ENCODE data around the gene ZNF276.

The ZNF276 gene

GRCh38 chr16:89749637-89750036 is 28.3 kb downstream of the ZNF276 start:
- TF ChIP-seq CTCF (IDR thresholded peaks at IDR 0.05; ENCODE audit: low read length) (no peak), EZH2 (IDR thresholded peaks at IDR 0.05; ENCODE audit: borderline replicate concordance, low read length) (no peak)
- H4K20me1 ChIP-seq (ENCODE audit: insufficient read depth, low read length) = no peaks in the 10 kb centered on the region
- no peak overlapping the region for H3K9ac ChIP-seq (ENCODE audit: low read length)
- no peaks in the 10 kb centered on the region for H3F3A ChIP-seq (ENCODE audit: insufficient read depth, low read length)
- no peak overlapping the region for H3K27ac ChIP-seq (ENCODE audit: low read depth, low read length, poor library complexity, severe bottlenecking)
- no peaks in the 10 kb centered on the region for H3K9me3 ChIP-seq (ENCODE audit: low read length)
- H3K4me2 ChIP-seq (ENCODE audit: low read length) = no peak overlapping the region
- H3K79me2 ChIP-seq (ENCODE audit: insufficient read depth, low read length) = no peaks in the 10 kb centered on the region
- H3K9me2 ChIP-seq (ENCODE audit: low read depth, low read length) = no peaks in the 10 kb centered on the region
- peaks cover 88% of the 10 kb centered on the region for H3K36me3 ChIP-seq (ENCODE audit: insufficient read depth, low read length)
- H2AFZ ChIP-seq (ENCODE audit: low read length) = no peak overlapping the region
- H3K4me1 ChIP-seq (ENCODE audit: insufficient read depth, low read length, severe bottlenecking) = no peaks in the 10 kb centered on the region
- no peaks in the 10 kb centered on the region for H3K27me3 ChIP-seq (ENCODE audit: insufficient read depth, low read length)
- H3K4me3 ChIP-seq (ENCODE audit: low read depth, low read length, poor library complexity, severe bottlenecking) = no peak overlapping the region

DNA sequence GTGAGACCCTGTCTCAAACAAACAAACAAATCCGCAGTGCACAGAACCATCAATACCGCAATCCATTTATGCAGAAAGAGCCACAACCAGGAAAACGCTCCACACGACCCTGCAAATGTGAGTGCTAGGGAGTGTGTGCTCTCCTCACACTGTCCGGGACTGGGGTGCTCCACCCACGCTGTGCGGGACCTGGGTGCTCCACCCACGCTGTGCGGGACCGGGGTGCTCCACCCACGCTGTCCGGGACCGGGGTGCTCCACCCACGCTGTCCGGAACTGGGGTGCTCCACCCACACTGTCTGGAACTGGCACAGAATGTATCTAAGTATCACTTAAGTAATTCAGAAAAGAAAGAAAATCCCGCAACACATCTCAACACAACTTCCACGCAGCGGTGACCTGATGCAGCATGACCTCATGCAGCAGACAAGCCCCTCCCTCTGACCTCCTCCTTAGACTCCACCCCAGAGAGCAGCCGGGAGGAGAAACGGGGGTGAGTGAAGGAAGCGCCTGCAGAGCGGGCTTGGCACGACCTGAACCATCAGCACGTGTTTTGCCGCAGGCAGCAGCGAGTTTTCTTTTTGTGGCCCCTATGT is 38.5 kb downstream of the ZNF276 start:
- Histone ChIP-seq H3K27me3 (ENCODE audit: insufficient read depth, low read length) (no peaks in the 10 kb centered on the region), H3K4me3 (ENCODE audit: low read depth, low read length, poor library complexity, severe bottlenecking) (no peak overlapping the region), H2AFZ (ENCODE audit: low read length) (no peak overlapping the region), H3K4me1 (ENCODE audit: insufficient read depth, low read length, severe bottlenecking) (peaks cover 5% of the 10 kb centered on the region), H3F3A (ENCODE audit: insufficient read depth, low read length) (no peaks in the 10 kb centered on the region), H3K9me3 (ENCODE audit: low read length) (no peaks in the 10 kb centered on the region), H3K79me2 (ENCODE audit: insufficient read depth, low read length) (0 out of 2 replicates have a peak, but pooled peaks cover 3% of the 10 kb centered on the region), H3K27ac (ENCODE audit: low read depth, low read length, poor library complexity, severe bottlenecking) (no peak overlapping the region), H4K20me1 (ENCODE audit: insufficient read depth, low read length) (no peaks in the 10 kb centered on the region), H3K9ac (ENCODE audit: low read length) (no peak overlapping the region), H3K9me2 (ENCODE audit: low read depth, low read length) (no peaks in the 10 kb centered on the region), H3K4me2 (ENCODE audit: low read length) (no peak overlapping the region), H3K36me3 (ENCODE audit: insufficient read depth, low read length) (peaks cover 93% of the 10 kb centered on the region)
- no peak for TF ChIP-seq CTCF (IDR thresholded peaks at IDR 0.05; ENCODE audit: low read length)
- no peak for TF ChIP-seq EZH2 (IDR thresholded peaks at IDR 0.05; ENCODE audit: borderline replicate concordance, low read length)

- H3K4me1 ChIP-seq (ENCODE audit: insufficient read depth, low read length, severe bottlenecking) = peaks cover 15% of the 10 kb centered on the region
- TF ChIP-seq CTCF (IDR thresholded peaks at IDR 0.05; ENCODE audit: low read length) = no peak
- no peak for TF ChIP-seq EZH2 (IDR thresholded peaks at IDR 0.05; ENCODE audit: borderline replicate concordance, low read length)
- peaks cover 97% of the 10 kb centered on the region for H3K36me3 ChIP-seq (ENCODE audit: insufficient read depth, low read length)
- H4K20me1 ChIP-seq (ENCODE audit: insufficient read depth, low read length) = no peaks in the 10 kb centered on the region
- no peaks in the 10 kb centered on the region for H3F3A ChIP-seq (ENCODE audit: insufficient read depth, low read length)
- no peaks in the 10 kb centered on the region for H3K27me3 ChIP-seq (ENCODE audit: insufficient read depth, low read length)
- no peaks in the 10 kb centered on the region for H3K9me2 ChIP-seq (ENCODE audit: low read depth, low read length)
- H3K9me3 ChIP-seq (ENCODE audit: low read length) = no peaks in the 10 kb centered on the region
- no peak overlapping the region for H3K27ac ChIP-seq (ENCODE audit: low read depth, low read length, poor library complexity, severe bottlenecking)
- no peak overlapping the region for H3K4me3 ChIP-seq (ENCODE audit: low read depth, low read length, poor library complexity, severe bottlenecking)
- no peak overlapping the region for H2AFZ ChIP-seq (ENCODE audit: low read length)
- H3K9ac ChIP-seq (ENCODE audit: low read length) = no peak overlapping the region
- no peak overlapping the region for H3K4me2 ChIP-seq (ENCODE audit: low read length)
- 0 out of 2 replicates have a peak, but pooled peaks cover 3% of the 10 kb centered on the region for H3K79me2 ChIP-seq (ENCODE audit: insufficient read depth, low read length)
Measured at GRCh38 chr16:89761304-89761922, 40.1 kb downstream of the ZNF276 start.

All from OCI-LY1 (cell line).